Body of pancreas (tissue), 4 donors: Measurements from ENCODE around the gene MVB12B. TPM values are rescaled to one million over a fixed set of nuclear protein-coding genes. Genes with fewer than 3 reads are reported as not detected.

Experiments
- ATAC-seq: fragments of 150-250 bp; one replicate; pipeline ENCODE4 v1.9.1; 2016
- DNase-seq, 4 donors: peaks; one replicate each; pipeline ENCODE4 v3.0.0-alpha.2; 2019
- H3K27ac ChIP-seq, 4 donors: fragments of 200-600 bp; sonication (generic); 1 replicate in 3 of 4; 2 replicates in 1 of 4; pipeline versions ENCODE4 v1.5.1 to v1.6.1; 2016 to 2019; ENCODE audit warnings: mild to moderate bottlenecking in 1 of 4, mixed read lengths in 1 of 4, moderate library complexity in 1 of 4
- H3K27me3 ChIP-seq, 2 donors: fragments of 200-600 bp; sonication (generic); one replicate each; pipeline ENCODE4 v1.6.0; 2016; ENCODE audit warnings: mild to moderate bottlenecking in 1 of 2
- H3K36me3 ChIP-seq, 2 donors: fragments of 200-600 bp; sonication (generic); replicated peaks in 1 of 2; 2 replicates each; pipeline ENCODE4 v1.5.1; 2016; ENCODE audit warnings: low read depth in 2 of 2; ENCODE audit not compliant: insufficient read depth in 1 of 2
- H3K4me1 ChIP-seq: fragments of 200-600 bp; sonication (generic); one replicate; pipeline ENCODE4 v1.6.0; 2016
- H3K4me3 ChIP-seq, 2 donors: fragments of 200-600 bp; sonication (generic); 1 replicate in 1 of 2; 2 replicates in 1 of 2; pipeline ENCODE4 v1.5.1; 2016 to 2019
- H3K9me3 ChIP-seq, 3 donors: fragments of 200-600 bp; sonication (generic); 1 replicate in 2 of 3; 2 replicates in 1 of 3; pipeline ENCODE4 v1.5.1; 2016
- POLR2A ChIP-seq, 3 donors: fragments of 450-650 bp; IDR thresholded peaks; one replicate each; pipeline ENCODE4 v1.6.1; 2016; ENCODE audit warnings: antibody characterized with exemption in 3 of 3, mild to moderate bottlenecking in 2 of 3
- WGBS, 2 donors: methylation state at CpG; one replicate each; pipeline ENCODE4 v1.1.5; 2017; 5-methylcytosine and 5-hydroxymethylcytosine counted together
- intact Hi-C: fragments of 100-400 bp; cut with DNase I; formaldehyde crosslinking; loops from one replicate; pipeline ENCODE4 v1.15.1; 2023
- total RNA-seq, 2 donors: library from RNA; depleted of rRNA; stranded (reverse); fragments of >200 nt; gene quantifications; one replicate each; pipeline ENCODE4 v1.1.0, GENCODE V29; 2016
- TF ChIP-seq, protein P1 (sequence below), 7 experiments: fragments of 450-650 bp in 4 of 7; fragments of 200-600 bp in 3 of 7; sonication (generic) in 3 of 7; IDR thresholded peaks; one replicate each; pipeline ENCODE4 v1.5.1; 2016 to 2019; ENCODE audit warnings: antibody characterized with exemption in 7 of 7

Gene MVB12B
- total RNA-seq, 2 donors from 2014 or later = 5.2 to 9.9 TPM

DNA sequence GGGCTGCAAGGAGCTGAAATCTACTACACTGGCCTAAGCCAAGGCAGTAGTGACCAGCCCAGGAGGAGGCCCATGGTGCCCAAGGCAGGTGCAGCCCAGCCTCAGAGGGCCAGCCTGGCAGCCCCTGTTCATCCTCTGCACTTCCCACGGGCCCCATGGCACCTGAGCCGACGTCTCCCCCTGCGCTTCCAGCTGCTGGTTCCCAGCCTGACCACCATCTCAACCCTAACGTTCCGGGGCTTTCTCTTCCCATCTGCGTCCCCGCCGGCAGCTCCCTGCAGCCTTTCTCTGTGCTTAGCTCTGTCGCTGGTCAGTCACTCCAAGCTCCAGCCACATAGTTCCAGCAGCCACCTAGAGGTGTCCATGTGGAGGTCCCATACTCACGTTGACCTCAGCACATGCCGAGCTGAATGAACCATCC is 181.6 kb downstream of the MVB12B start:
- DNase-seq (peak in 1 of 4 donors; percentile 5), ATAC-seq (no peak)
- Histone ChIP-seq H3K4me1 (peaks cover 5% of the 10 kb centered on the region), H3K4me3 (no peak overlapping the region), H3K9me3 (no peaks in the 10 kb centered on the region), H3K27me3 (no peaks in the 10 kb centered on the region), H3K36me3 (no peaks in the 10 kb centered on the region), H3K27ac (no peak overlapping the region)
- TF ChIP-seq, protein P1, sequence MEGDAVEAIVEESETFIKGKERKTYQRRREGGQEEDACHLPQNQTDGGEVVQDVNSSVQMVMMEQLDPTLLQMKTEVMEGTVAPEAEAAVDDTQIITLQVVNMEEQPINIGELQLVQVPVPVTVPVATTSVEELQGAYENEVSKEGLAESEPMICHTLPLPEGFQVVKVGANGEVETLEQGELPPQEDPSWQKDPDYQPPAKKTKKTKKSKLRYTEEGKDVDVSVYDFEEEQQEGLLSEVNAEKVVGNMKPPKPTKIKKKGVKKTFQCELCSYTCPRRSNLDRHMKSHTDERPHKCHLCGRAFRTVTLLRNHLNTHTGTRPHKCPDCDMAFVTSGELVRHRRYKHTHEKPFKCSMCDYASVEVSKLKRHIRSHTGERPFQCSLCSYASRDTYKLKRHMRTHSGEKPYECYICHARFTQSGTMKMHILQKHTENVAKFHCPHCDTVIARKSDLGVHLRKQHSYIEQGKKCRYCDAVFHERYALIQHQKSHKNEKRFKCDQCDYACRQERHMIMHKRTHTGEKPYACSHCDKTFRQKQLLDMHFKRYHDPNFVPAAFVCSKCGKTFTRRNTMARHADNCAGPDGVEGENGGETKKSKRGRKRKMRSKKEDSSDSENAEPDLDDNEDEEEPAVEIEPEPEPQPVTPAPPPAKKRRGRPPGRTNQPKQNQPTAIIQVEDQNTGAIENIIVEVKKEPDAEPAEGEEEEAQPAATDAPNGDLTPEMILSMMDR (IDR thresholded peaks at IDR 0.05) = no peak
- TF ChIP-seq POLR2A (IDR thresholded peaks at IDR 0.05) = no peak
- intact Hi-C loops = no loop called here
- WGBS, 2 donors = 68 to 80% methylated on average over 12 of the region's 12 CpGs

DNA sequence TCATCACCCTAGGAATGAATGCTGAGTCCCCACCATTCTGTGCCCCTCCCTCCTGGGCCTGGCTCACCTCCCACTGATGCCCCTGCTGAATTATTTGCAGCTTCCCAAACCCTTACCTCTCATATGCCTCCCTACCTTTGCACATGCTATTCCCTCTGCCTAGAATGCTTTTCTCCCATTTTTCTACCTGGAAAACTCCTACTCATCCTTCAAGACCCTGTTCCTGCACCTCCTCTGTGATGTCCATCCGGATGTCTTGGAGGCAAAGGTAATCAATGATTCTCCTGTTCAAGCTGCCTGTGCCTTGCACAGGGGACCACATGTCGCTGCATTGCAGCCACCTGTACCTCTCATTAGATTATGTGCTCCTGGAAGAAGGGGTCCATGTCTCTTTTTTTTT is 182.3 kb downstream of the MVB12B start:
- intact Hi-C loops = no loop called here
- Histone ChIP-seq H3K9me3 (no peaks in the 10 kb centered on the region), H3K36me3 (no peaks in the 10 kb centered on the region), H3K4me1 (peaks cover 6% of the 10 kb centered on the region), H3K4me3 (no peak overlapping the region), H3K27me3 (peaks cover 0 to 7% of the 10 kb centered on the region in 2 donors), H3K27ac (no peak overlapping the region)
- 97 to 100% methylated on average over 2 of the region's 2 CpGs for WGBS, 2 donors
- TF ChIP-seq POLR2A (IDR thresholded peaks at IDR 0.05) = no peak
- TF ChIP-seq, protein P1 (IDR thresholded peaks at IDR 0.05) = no peak
- DNase-seq (peak in 1 of 4 donors; percentile 1), ATAC-seq (no peak)

DNA sequence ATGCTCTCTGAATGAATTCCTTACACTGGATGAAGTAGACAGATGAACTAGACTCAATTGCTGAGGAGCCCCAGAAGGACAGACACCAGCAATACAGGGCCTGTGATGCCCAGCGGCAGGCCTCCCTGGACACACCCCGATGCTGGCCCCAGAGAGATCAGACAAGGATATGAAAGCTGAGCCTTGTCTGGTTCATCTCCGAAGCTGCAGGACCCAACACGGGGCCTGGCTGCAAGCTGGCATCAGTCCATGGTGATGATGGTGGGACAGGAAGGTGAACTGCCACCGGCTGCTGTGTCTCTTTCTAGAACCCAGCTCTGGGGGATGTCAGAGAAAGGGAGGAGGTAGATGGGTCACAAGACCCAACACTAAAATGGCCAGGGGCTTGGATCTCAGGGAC is 183.1 kb downstream of the MVB12B start:
- Histone ChIP-seq H3K4me1 (peaks cover 14% of the 10 kb centered on the region), H3K9me3 (no peaks in the 10 kb centered on the region), H3K27me3 (peaks cover 0 to 11% of the 10 kb centered on the region in 2 donors), H3K36me3 (no peaks in the 10 kb centered on the region), H3K27ac (no peak overlapping the region), H3K4me3 (no peak overlapping the region)
- TF ChIP-seq, protein P1 (IDR thresholded peaks at IDR 0.05) = no peak
- TF ChIP-seq POLR2A (IDR thresholded peaks at IDR 0.05) = no peak
- no peak for DNase-seq
- intact Hi-C loops = no loop called here
- no peak for ATAC-seq
- 83 to 90% methylated on average over 5 of the region's 5 CpGs for WGBS, 2 donors

DNA sequence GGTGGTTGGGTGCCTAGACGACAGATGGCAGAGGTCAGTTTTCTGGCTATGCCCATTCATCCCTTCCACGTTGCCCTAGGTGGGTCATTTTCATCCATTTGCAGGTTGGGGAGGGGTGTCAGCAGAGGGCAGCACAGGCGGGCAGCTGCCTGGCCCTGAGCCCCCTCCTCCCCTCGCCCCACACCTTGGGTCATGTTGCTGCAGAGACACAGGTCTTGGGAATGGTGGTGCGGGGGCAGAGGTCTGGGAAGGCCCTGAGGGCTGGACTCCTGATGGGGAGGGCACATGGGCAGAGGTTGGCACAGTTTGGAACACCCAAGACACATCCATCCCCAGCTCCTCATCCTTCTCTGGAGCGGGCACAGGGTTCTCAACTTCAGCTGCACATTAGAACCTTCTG is 183.9 kb downstream of the MVB12B start:
- Histone ChIP-seq H3K4me3 (no peak overlapping the region), H3K36me3 (no peaks in the 10 kb centered on the region), H3K9me3 (no peaks in the 10 kb centered on the region), H3K27ac (no peak overlapping the region), H3K27me3 (peaks cover 0 to 11% of the 10 kb centered on the region in 2 donors), H3K4me1 (peaks cover 18% of the 10 kb centered on the region)
- no peak for ATAC-seq
- intact Hi-C loops = no loop called here
- no peak for DNase-seq
- WGBS, 2 donors = 65 to 83% methylated on average over 1 to 6 of the region's 6 CpGs
- no peak for TF ChIP-seq POLR2A (IDR thresholded peaks at IDR 0.05)
- TF ChIP-seq, protein P1 (IDR thresholded peaks at IDR 0.05) = no peak

DNA sequence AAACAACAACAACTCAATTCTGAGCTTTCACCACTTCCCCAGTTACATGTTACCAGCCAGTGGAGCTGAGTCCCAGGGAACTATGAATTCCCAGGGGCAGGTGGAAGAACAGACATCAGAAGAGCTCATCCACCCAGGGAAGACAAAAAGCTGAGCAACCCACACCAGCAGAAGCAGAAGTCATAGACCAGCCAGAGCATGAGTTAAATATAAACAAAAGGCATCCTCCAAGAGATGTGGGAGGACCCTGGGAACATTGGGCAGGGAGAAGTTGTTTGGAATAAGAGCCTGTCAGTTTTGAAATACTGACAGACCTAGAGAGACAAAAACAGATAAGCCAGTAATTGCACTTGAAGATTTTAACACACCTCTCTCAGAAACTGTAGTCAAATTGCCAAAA is 184.8 kb downstream of the MVB12B start:
- Histone ChIP-seq H3K27me3 (peaks cover 0 to 11% of the 10 kb centered on the region in 2 donors), H3K9me3 (no peaks in the 10 kb centered on the region), H3K4me1 (peaks cover 14% of the 10 kb centered on the region), H3K36me3 (no peaks in the 10 kb centered on the region), H3K4me3 (no peak overlapping the region), H3K27ac (no peak overlapping the region)
- intact Hi-C loops = no loop called here
- DNase-seq = no peak
- TF ChIP-seq POLR2A (IDR thresholded peaks at IDR 0.05) = no peak
- TF ChIP-seq, protein P1 (IDR thresholded peaks at IDR 0.05) = no peak
- ATAC-seq = no peak
